HL-60/S4 treated with retinoic acid at 250 ng/mL for 4 days and 3 days (cell line): ENCODE data around the gene SCAND1.
"Not testable (repeated sequence)": the region's sequence is repeated elsewhere in the genome, so short reads cannot be mapped to it uniquely, and the experiment has no call there.

Source experiments
- in situ Hi-C: fragments of 300-500 bp; cut with MboI; formaldehyde crosslinking; loops from 2 replicates; pipeline ENCODE4 v1.7.0; 2022; ENCODE audit warnings: low sequenced_read_pairs

Gene SCAND1

DNA sequence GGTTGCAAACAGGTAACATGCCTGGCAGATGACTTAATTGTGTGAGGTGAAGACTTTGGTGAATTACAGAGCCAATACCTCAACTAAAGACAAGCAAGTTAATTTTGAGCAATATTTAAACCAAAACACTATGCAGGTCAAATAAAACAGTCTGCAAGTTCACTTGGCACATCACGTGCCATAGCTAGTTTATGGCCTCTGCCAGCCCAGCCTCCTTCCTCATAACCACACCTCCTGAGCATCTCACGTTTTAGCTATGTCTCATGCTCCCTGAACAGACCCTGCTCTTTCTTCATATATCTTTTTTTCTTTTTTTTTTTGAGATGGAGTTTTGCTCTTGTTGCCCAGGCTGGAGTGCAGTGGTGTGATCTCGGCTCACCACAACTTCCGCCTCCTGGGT lies 9.6 kb upstream of the SCAND1 start:
- in situ Hi-C loops: no loop called here

GRCh38 chr20:35959291-35959690 lies 5.0 kb upstream of the SCAND1 start:
- in situ Hi-C loops: not testable (repeated sequence)

DNA sequence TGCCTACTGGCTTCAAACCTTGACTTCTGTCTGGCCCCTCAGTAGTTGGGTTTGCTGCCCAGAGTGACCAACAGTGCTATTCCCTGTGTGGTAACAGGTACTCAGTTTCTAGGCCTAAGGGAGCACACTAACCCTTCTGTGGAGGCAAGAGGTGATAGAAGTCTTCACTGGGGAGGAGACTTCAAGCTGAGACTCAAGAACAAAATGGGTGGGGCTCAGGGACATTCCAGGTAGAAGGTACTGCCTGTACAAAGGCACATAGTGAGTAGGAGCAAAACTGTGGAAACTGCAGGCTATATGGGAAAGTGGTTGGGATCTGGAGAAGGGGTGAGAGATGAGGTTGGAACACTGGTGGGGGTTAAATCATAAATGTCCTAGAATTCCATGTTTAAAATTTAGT lies 2.3 kb upstream of the SCAND1 start:
- in situ Hi-C loops: no loop called here

DNA sequence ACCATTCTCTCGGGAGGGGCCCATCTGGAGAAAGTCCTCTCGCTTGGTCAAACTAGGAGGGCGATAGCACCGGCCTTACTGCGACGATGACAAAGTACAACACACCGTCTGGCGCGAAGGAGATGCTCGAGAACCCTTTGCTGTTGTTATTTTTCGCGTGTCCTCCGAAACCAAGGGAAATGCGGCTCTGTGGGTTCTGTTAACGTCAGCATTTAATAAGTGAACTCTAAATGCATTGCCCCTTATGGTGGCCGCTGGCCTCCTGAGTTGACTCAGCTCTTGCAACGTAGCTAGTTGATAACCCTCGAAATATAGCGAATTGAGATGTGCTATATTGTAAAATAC lies 577 bp upstream of the SCAND1 start:
- in situ Hi-C loops: no loop called here

- in situ Hi-C loops: no loop called here
These were observed 709 bp downstream of the SCAND1 start for GRCh38 chr20:35953387-35954199.

DNA sequence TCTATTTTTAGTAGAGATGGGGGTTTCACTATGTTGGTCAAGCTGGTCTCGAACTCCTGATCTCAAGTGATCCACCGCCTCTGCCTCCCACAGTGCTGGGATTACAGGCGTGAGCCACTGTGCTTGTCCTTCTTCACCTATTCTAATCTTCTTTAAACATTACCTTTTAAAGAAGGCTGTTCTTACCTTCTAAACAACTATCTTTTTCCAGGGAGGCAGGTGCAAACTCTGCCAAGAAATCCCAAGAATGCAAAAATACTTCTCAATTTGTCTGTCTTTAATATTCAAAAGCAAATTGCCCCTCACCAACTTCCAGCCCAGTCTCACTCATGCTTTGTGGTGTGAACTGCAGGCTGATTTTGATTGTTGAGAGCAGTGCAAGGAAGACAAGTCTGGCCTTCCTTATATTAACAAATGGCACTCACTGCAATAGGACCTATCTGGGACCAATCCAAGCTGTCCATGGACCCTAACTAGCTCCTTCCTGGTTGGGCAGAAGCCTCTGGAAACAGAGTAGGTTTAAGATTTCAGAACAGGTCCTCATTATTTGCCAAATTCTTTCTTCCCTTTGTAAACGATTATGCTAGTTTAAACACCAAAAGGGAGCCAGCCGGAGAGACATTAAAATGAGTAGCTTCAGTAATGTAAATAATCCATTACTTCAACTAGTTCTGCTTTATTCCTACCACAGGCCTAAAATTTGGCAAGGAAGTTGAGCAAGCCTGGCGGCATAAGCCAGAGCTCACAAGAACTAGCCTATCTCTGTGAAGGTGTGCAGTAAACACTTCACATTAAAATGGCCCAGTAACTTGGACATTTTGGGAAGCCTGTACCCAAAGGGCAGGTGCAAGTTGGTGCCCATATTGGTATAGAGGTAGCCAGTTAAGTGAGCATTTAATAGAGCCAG lies 1.6 kb downstream of the SCAND1 start:
- in situ Hi-C loops: no loop called here

DNA sequence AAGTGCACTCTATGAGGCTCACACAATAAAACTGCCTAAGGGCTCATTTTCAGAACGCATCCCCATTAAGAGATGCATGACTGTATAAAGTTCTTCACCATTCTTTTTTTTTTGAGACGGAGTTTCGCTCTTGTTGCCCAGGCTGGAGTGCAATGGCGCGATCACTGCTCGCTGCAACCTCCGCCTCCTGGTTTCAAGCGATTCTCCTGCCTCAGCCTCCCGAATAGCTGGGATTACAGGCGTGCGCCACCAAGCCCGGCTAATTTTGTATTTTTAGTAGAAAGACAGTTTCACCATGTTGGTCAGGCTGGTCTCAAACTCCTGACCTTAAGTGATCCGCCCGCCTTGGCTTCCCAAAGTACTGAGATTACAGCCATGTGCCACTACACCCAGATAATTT lies 2.2 kb downstream of the SCAND1 start:
- in situ Hi-C loops: not testable (repeated sequence)

DNA sequence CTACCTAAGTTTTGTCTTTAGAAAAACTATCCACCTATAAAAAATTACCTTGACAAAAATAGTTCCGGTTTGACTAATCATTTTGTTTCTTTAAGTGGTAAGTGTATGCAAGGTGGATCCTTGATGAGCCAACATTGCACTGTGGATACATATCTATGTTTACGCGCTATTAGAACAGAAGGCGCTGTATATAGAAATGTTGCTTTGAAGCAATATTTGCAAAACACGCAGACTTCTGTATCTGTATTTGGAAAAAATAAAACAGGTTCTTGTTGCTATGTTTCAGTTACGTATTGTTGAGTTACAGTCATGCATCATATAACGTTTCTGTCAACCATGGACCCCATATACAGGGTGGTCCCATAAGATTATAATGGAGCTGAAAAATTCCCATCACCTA lies 4.2 kb downstream of the SCAND1 start:
- in situ Hi-C loops: no loop called here

DNA sequence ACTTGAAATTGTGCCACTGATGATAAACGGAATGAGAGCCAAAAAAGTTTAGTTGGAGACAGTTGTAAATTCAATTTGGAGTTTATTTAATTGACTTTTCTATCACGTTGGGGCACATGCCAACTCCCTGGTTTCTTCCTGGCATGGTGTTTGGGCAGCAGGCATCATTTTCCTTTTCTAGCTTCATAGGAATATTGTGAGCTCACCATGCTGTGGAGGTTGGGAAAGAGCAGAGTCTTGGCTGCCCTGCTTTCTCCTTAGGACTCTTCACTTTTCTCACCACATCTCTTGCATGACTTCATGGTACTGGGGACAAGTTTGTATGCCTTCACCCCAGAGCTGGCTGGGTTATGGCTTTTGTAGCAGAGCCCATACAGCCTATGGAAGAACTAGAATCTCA lies 6.4 kb downstream of the SCAND1 start:
- in situ Hi-C loops: no loop called here

GRCh38 chr20:35947489-35947888 lies 6.8 kb downstream of the SCAND1 start:
- in situ Hi-C loops: no loop called here

DNA sequence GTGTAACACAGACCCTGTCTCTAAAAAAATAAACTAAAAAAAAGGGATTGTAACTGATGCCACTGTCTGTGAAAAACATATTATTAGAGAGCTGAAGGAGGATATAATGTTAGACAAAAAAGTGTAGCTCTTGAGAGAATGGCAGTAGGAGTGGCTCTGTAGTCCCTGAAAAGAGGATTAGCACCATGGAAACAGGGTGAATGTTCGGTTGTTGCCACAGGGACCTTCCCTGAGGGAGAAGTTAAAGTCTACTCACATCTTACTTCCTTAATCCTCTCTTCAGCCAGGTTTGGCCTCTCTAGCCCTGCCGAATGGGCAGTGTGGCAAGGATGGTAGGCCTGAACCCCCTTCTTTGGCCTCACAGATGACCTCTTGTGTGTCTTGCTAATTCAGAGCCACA lies 12.1 kb downstream of the SCAND1 start:
- in situ Hi-C loops: no loop called here

DNA sequence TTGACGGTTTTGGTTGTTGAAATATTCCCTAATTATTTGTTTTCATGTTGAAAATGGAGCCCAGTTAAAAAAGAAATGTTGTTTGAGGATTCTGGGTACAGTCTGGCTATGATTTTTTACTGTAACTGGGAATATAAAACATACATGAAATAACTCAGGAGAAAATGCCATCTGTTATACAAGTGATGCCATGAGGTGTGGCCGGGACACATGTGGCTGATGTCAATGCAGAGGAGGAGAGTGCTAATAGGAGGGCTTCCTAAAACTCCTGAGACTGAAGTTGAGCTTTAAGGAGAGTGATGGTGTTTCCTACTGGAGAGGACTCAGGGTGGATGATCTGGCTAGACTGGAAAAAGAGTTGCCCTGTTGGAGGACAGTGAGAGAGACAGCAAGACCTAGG lies 12.7 kb downstream of the SCAND1 start:
- in situ Hi-C loops: no loop called here

GRCh38 chr20:35939264-35939663 lies 15.0 kb downstream of the SCAND1 start:
- in situ Hi-C loops: no loop called here

DNA sequence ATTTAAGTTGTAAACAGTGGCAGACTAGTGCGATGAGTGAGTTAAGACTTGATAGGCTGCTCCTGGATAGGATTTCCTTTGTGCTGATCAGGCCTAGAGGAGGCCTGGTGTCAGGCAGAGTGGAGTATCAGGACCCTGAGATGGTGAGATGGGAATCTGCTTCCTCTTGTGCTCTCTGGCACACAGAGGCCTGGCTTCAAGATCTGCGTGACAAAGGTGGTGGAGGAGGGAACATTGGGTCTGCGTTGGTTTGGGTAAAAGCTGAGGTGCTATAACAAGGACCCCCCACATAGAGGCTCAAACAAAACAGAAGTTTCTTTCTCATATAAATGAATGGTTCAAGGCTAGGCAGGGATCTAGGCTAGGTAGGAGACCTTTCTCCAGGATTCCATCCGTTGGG lies 20.3 kb downstream of the SCAND1 start:
- in situ Hi-C loops: no loop called here

DNA sequence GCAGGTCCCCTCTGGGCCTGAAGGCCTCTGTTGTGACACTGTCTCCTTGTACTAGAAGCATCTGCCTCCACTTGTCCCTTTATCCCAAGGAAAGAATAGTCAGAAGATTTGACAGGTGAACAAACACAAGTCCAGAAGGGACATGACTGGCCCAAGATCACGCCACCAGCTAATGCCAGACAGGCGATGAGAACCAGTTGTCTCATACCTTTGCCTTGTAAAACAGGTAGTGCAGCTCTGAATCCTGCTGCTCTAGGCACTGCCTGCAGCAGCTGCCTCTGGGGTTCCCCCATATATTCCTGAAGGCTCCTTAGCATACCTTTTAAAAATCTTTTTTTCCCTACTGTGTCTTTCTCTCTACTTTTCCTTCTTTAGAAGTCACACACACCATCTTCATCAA lies 25.0 kb downstream of the SCAND1 start:
- in situ Hi-C loops: no loop called here

DNA sequence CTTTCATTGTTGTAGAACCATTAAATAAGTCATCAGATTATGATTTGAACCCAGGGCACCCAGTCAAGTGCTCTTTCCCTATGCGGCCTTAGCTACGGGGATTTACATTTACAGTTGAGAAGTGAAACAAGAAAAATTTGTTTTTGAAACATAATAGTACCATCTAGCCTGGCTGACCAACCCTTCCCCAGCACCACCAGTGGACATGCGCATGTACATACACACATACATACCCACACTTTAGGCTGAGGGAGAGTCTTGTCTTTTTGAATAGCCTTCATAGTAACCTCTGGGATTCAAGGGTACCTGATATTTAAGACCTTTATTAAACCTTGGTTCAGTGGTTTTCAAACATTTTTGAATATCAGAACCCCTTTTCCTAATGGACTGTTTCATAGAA lies 33.8 kb downstream of the SCAND1 start:
- in situ Hi-C loops: no loop called here

GRCh38 chr20:35918021-35918420 lies 36.3 kb downstream of the SCAND1 start:
- in situ Hi-C loops: no loop called here

GRCh38 chr20:35917077-35917476 lies 37.2 kb downstream of the SCAND1 start:
- in situ Hi-C loops: no loop called here

DNA sequence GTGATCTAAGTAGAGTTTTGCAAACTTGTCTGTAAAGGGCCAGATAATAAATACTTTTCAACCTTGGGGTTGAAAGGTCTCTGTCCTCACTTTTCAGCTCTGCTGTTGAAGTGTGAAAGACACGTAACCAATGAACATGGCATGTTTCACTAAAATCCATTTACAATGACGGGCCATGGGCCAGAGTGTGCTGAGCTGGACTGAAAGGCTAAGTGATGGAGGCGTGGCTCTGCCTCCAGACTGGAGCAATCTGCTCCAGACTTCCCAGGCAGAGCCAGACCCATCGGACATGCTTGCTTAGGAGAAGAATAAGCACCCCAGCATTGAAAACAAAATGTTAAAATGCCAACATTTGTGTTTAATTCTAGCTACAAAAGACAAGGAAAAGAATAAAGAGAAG lies 41.4 kb downstream of the SCAND1 start:
- in situ Hi-C loops: no loop called here

DNA sequence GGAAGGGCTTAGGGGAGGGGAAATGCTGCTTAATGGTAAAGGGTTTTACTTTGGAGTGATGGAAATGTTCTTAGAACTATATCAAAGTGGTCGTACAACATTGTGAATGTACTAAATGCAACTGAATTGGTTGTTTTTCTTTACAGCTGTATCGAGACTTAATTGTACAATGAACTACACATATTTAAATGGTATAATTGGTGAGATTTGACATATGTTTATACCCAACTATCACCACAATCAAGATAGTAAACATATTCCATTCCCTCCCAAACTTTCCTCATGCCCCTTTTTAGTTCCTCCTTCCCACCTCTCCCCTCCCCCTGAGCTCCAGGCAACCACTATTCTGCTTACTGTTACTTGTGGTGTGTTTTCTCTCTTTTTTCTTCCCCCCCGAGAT lies 44.0 kb downstream of the SCAND1 start:
- in situ Hi-C loops: no loop called here

DNA sequence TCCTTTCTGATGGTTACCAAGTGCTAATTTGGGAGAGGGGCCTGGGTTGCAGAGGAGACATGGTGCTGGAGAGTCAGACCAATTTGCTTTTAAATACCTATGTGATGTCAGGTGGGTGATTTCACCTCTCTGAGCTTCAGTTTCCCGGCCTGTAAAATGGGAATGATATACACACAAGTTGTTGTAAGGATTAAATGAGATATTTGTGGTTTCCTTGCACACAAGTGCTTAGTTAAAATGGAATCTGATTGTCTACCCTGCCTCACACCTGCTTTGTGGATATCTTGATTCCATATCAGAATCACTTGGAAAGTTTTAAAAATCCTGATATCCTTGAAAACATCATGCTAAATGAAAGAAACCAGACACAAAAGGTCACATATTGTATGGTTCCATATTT lies 44.5 kb downstream of the SCAND1 start:
- in situ Hi-C loops: no loop called here

DNA sequence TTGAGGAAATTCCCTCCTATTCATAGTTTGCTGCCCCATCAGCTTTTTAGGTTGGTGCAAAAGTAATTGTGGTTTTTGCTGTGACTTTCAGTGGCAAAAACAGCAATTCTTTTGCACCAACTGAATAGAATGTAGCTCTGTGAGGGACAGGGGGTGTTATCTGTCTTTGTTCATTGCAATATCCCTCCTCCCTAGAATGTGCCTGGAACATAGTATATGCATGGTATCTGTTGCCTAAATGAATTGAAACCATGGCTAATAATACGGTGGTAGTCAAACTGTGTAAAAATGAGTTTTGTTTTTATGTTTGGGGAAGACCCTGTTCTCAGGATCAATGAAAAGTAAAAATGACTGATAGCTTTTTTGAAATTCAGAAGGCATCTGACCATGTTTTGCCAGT lies 45.1 kb downstream of the SCAND1 start:
- in situ Hi-C loops: no loop called here
